Psoas muscle (tissue), 8 donors: ENCODE measurements around the gene PHF14. TPM values are rescaled to one million over a fixed set of nuclear protein-coding genes. Genes with fewer than 3 reads are reported as not detected.

ENCODE experiments used
- ATAC-seq, 4 donors: fragments of 200-7000 bp; cut with Tn5 transposase; one replicate each; pipeline ENCODE4 v1.9.1; 2020; ENCODE audit warnings: moderate library complexity in 3 of 4, mild to moderate bottlenecking in 2 of 4
- DNase-seq, 2 donors: peaks; one replicate each; pipeline ENCODE4 v3.0.0-alpha.2; 2020
- H3K27ac ChIP-seq: fragments of 200-600 bp; one replicate; pipeline ENCODE4 v1.8.0; 2022
- H3K27me3 ChIP-seq, 3 donors: fragments of 200-600 bp in 1 of 3; one replicate each; pipeline versions ENCODE4 v1.6.1 to v1.8.0; 2013 to 2022; ENCODE audit warnings: low read length in 2 of 3, mild to moderate bottlenecking in 2 of 3, moderate library complexity in 1 of 3; ENCODE audit not compliant: insufficient read depth in 3 of 3
- H3K36me3 ChIP-seq, 2 donors: fragments of 200-600 bp in 1 of 2; one replicate each; pipeline versions ENCODE4 v1.6.1 to v1.8.0; 2013 to 2022; ENCODE audit warnings: low read depth in 1 of 2, mild to moderate bottlenecking in 1 of 2, moderate library complexity in 1 of 2; ENCODE audit not compliant: insufficient read depth in 1 of 2
- H3K4me1 ChIP-seq: fragments of 200-600 bp; one replicate; pipeline ENCODE4 v1.8.0; 2022
- H3K4me3 ChIP-seq: fragments of 200-600 bp; one replicate; pipeline ENCODE4 v1.8.0; 2022; ENCODE audit warnings: mild to moderate bottlenecking
- H3K9me3 ChIP-seq: fragments of 200-600 bp; one replicate; pipeline ENCODE4 v1.8.0; 2022
- CTCF ChIP-seq: fragments of 200-600 bp; IDR thresholded peaks from one replicate; pipeline ENCODE4 v1.8.0; 2022; ENCODE audit warnings: antibody characterized with exemption
- WGBS, 3 donors: extraction: QIAGEN DNeasy Blood & Tissue Kit; methylation state at CpG; one replicate each; pipeline versions ENCODE4 v1.1.6 to v1.1.7; 2013; 5-methylcytosine and 5-hydroxymethylcytosine counted together
- intact Hi-C, 2 donors: fragments of 100-400 bp; cut with DNase I; formaldehyde crosslinking; loops; one replicate each; pipeline versions ENCODE4 v1.11.0 to v1.14.2; 2022
- polyA plus RNA-seq, 3 donors: library from polyadenylated mRNA; stranded (reverse); fragments of 200-250 nt; gene quantifications; one replicate each; pipeline ENCODE4 v1.2.3, GENCODE V29; 2013
- total RNA-seq, 4 donors: library from RNA; stranded (reverse); fragmentation: NEBNext Ultra II Directional in 2 of 4; extraction: Animal tissue kit (Norgen Biotek cat#: 25700) in 2 of 4; gene quantifications; one replicate each; pipeline versions ENCODE4 v1.2.1 to v1.2.4, GENCODE V29; 2021 to 2023
- donor health status: healthy with polysubstance abuse.
- donor health status: DM: no; HTN: no; CAD: no; lungs with moderate emphysema.
- donor health status: Bipolar disorder and iron deficiency.
- donor health status: healthy.
- donor health status: DM: yes; HTN: yes; CAD: no.
- donor health status: DM: no; HTN: no; CAD: no.
- donor health status: DM: no; HTN: no; CAD: no.
- donor health status: DM: yes; HTN: yes; CAD: no.

Gene PHF14
- total and polyA plus RNA-seq, 7 donors, result 10.8 to 17.8 (median 13.8) TPM

- 72 to 77% (median 76%) methylated on average over 5 of the region's 5 CpGs for WGBS, 3 donors
- H3K4me3 ChIP-seq, result no peak overlapping the region
- no peaks in the 10 kb centered on the region for H3K4me1 ChIP-seq
- no peaks in the 10 kb centered on the region for H3K27me3 ChIP-seq
- TF ChIP-seq CTCF, result no peak
- no peak for DNase-seq
- no peak overlapping the region for H3K27ac ChIP-seq
- no peak for ATAC-seq
- intact Hi-C loops, result no loop called here
- H3K9me3 ChIP-seq, result no peaks in the 10 kb centered on the region
- H3K36me3 ChIP-seq, result no peaks in the 10 kb centered on the region
Measured at GRCh38 chr7:11208883-11209465, 235.3 kb downstream of the PHF14 start.

- intact Hi-C loops, result no loop called here
- 92 to 97% (median 96%) methylated on average over 2 of the region's 2 CpGs for WGBS, 3 donors
- no peak for ATAC-seq
Measured at GRCh38 chr7:11210374-11210773, 236.7 kb downstream of the PHF14 start.

GRCh38 chr7:11212080-11212711, 238.5 kb downstream of the PHF14 start:
- no peaks in the 10 kb centered on the region for H3K36me3 ChIP-seq
- peak; percentile 80 for TF ChIP-seq CTCF
- no peak overlapping the region for H3K27ac ChIP-seq
- H3K9me3 ChIP-seq, result no peaks in the 10 kb centered on the region
- no peak overlapping the region for H3K4me3 ChIP-seq
- no peaks in the 10 kb centered on the region for H3K27me3 ChIP-seq
- intact Hi-C loops, result no loop called here
- DNase-seq (no peak), ATAC-seq (peak in 3 of 4 donors; percentile 46 to 80 (median 50))
- no peaks in the 10 kb centered on the region for H3K4me1 ChIP-seq
- WGBS, 3 donors, result 33 to 48% (median 38%) methylated on average over 4 of the region's 4 CpGs

More at GRCh38 chr7:11210374-11210773, 236.7 kb downstream of the PHF14 start:
- Histone ChIP-seq H3K9me3 (no peaks in the 10 kb centered on the region), H3K4me3 (no peak overlapping the region), H3K27me3 (no peaks in the 10 kb centered on the region), H3K27ac (no peak overlapping the region), H3K4me1 (no peaks in the 10 kb centered on the region), H3K36me3 (no peaks in the 10 kb centered on the region)
- no peak for TF ChIP-seq CTCF
- DNase-seq, result no peak

GRCh38 chr7:11212816-11213215, 239.1 kb downstream of the PHF14 start:
- DNase-seq, result no peak
- ATAC-seq, result no peak
- WGBS, 3 donors, result 25 to 44% (median 33%) methylated on average over 1 of the region's 1 CpG
- H3K27me3 ChIP-seq, result no peaks in the 10 kb centered on the region
- H3K36me3 ChIP-seq, result no peaks in the 10 kb centered on the region
- no peak overlapping the region for H3K4me3 ChIP-seq
- no peaks in the 10 kb centered on the region for H3K9me3 ChIP-seq
- TF ChIP-seq CTCF, result no peak
- H3K27ac ChIP-seq, result no peak overlapping the region
- intact Hi-C loops, result no loop called here
- H3K4me1 ChIP-seq, result no peaks in the 10 kb centered on the region

GRCh38 chr7:11213266-11213665, 239.6 kb downstream of the PHF14 start:
- TF ChIP-seq CTCF, result no peak
- Histone ChIP-seq H3K9me3 (no peaks in the 10 kb centered on the region), H3K4me1 (no peaks in the 10 kb centered on the region), H3K36me3 (no peaks in the 10 kb centered on the region), H3K4me3 (no peak overlapping the region), H3K27ac (no peak overlapping the region), H3K27me3 (no peaks in the 10 kb centered on the region)
- DNase-seq (no peak), ATAC-seq (no peak)
- intact Hi-C loops, result no loop called here
- WGBS, 3 donors, result 11 to 19% (median 17%) methylated on average over 1 of the region's 1 CpG
